HepG2 (cell line): ENCODE results near the gene ATP8A2. TPM values are rescaled to one million over a fixed set of nuclear protein-coding genes. Genes with fewer than 3 reads are reported as not detected.

Experiments
- ATAC-seq: fragments of 200-7000 bp; cut with Tn5 transposase; 3 replicates; pipeline ENCODE4 v1.9.1; 2020; ENCODE audit warnings: mild to moderate bottlenecking, moderate library complexity
- BruUV-seq: library from RNA; stranded (reverse); fragments of 400-500 nt; replicated peaks from 2 replicates; lab custom pipeline; 2021; lab: Mats Ljungman, UMichigan
- CTCF ChIA-PET: fragments of 300-600 bp; formaldehyde crosslinking; extraction: SDS; loops from one replicate; lab custom pipeline; 2021; ENCODE audit warnings: low total read pairs, inconsistent platforms, low intra/inter-chr PET ratio; lab: Yijun Ruan, JAX
- POLR2A ChIA-PET: fragments of 350-600 bp; sonication (Branson Sonifier 250); formaldehyde crosslinking; loops from one replicate; lab custom pipeline; 2020; ENCODE audit warnings: antibody characterized with exemption, inconsistent platforms; lab: Yijun Ruan, JAX
- DNase-seq: peaks from one replicate; pipeline ENCODE4 v3.0.0-alpha.2; 2015; ENCODE audit warnings: low spot score
- FAIRE-seq: peaks from 3 replicates; lab custom pipeline; 2011; peaks lifted over from hg19 to GRCh38; lab: Jason Lieb, UNC
- H2AFZ ChIP-seq: one replicate; pipeline ENCODE4 v1.6.1; 2011; ENCODE audit warnings: low read length, inconsistent platforms
- H3K27ac ChIP-seq: fragments of 300-600 bp; 3 replicates; pipeline ENCODE4 v1.8.0; 2011; ENCODE audit warnings: mixed run types, mild to moderate bottlenecking, mixed read lengths, low read length, inconsistent platforms; ENCODE audit not compliant: insufficient read depth; ENCODE audit errors: extremely low read length
- H3K27me3 ChIP-seq, 2 experiments: fragments of 200-600 bp in 1 of 2; 2 replicates in 1 of 2; 3 replicates in 1 of 2; pipeline versions ENCODE4 v1.6.0 to v1.8.0; 2011; ENCODE audit warnings: low read length in 2 of 2, mild to moderate bottlenecking in 2 of 2, moderate library complexity in 2 of 2, inconsistent platforms in 1 of 2; ENCODE audit not compliant: insufficient read depth in 2 of 2, control insufficient read depth in 1 of 2
- H3K36me3 ChIP-seq, 2 experiments: fragments of 200-600 bp in 1 of 2; replicated peaks in 1 of 2; 2 replicates in 1 of 2; 3 replicates in 1 of 2; pipeline versions ENCODE4 v1.5.1 to v1.8.0; 2011; ENCODE audit warnings: low read length in 2 of 2, inconsistent platforms in 1 of 2; ENCODE audit not compliant: insufficient read depth in 2 of 2, control insufficient read depth in 1 of 2
- H3K4me1 ChIP-seq: 2 replicates; pipeline ENCODE4 v1.5.1; 2012; ENCODE audit warnings: low read length, inconsistent platforms; ENCODE audit not compliant: insufficient read depth
- H3K4me2 ChIP-seq: 2 replicates; pipeline ENCODE4 v1.6.0; 2011; ENCODE audit warnings: low read depth, low read length, inconsistent platforms
- H3K4me3 ChIP-seq, 3 experiments: fragments of 200-600 bp in 1 of 3; sonication (generic), shearing (Covaris generic) in 1 of 3; replicated peaks in 1 of 3; 2 replicates each; pipeline ENCODE4 v1.5.1; 2011 to 2016; ENCODE audit warnings: low read length in 3 of 3, inconsistent platforms in 2 of 3, low read depth in 2 of 3, mild to moderate bottlenecking in 2 of 3, control low read depth in 1 of 3, mixed read lengths in 1 of 3; ENCODE audit not compliant: insufficient read depth in 1 of 3
- H3K79me2 ChIP-seq: one replicate; pipeline ENCODE4 v1.6.1; 2011; ENCODE audit warnings: low read length, inconsistent platforms; ENCODE audit not compliant: insufficient read depth
- H3K9ac ChIP-seq: 2 replicates; pipeline ENCODE4 v1.6.0; 2011; ENCODE audit warnings: mild to moderate bottlenecking, low read depth, low read length, inconsistent platforms; ENCODE audit not compliant: insufficient read depth
- H3K9me3 ChIP-seq: 2 replicates; pipeline ENCODE4 v1.5.1; 2012; ENCODE audit warnings: mild to moderate bottlenecking, low read length
- H4K20me1 ChIP-seq: 2 replicates; pipeline ENCODE4 v1.6.0; 2011; ENCODE audit warnings: inconsistent platforms, mild to moderate bottlenecking, low read length, moderate library complexity; ENCODE audit not compliant: insufficient read depth
- AHDC1 ChIP-seq: sonication (generic); formaldehyde crosslinking; IDR thresholded peaks from 2 replicates; pipeline ENCODE4 v1.5.1; 2020; ENCODE audit warnings: mild to moderate bottlenecking, missing genetic modification reagents, borderline replicate concordance
- CCDC6 ChIP-seq: sonication (generic); formaldehyde crosslinking; IDR thresholded peaks from 2 replicates; pipeline ENCODE4 v1.8.1; 2022; ENCODE audit warnings: mild to moderate bottlenecking, missing genetic modification reagents, moderate library complexity
- KLF9 ChIP-seq: IDR thresholded peaks from 2 replicates; pipeline ENCODE4 v1.6.1; 2016; ENCODE audit warnings: low read depth
- POGZ ChIP-seq: sonication (generic); formaldehyde crosslinking; IDR thresholded peaks from 2 replicates; pipeline ENCODE4 v1.4.0; 2020; ENCODE audit warnings: mild to moderate bottlenecking, missing genetic modification reagents
- SMC3 ChIP-seq: IDR thresholded peaks from 2 replicates; pipeline ENCODE4 v1.6.1; 2011; ENCODE audit warnings: low read length, improper control_type of control experiment
- SP1 ChIP-seq, 2 experiments: fragments of 450-650 bp in 1 of 2; sonication (generic) in 1 of 2; formaldehyde crosslinking in 1 of 2; IDR thresholded peaks; 2 replicates each; pipeline versions ENCODE4 v1.4.0 to v1.6.1; 2016 to 2020; ENCODE audit warnings: missing genetic modification reagents in 1 of 2
- SP140L ChIP-seq: sonication (generic); formaldehyde crosslinking; IDR thresholded peaks from 2 replicates; pipeline ENCODE4 v1.4.0; 2020; ENCODE audit warnings: missing genetic modification reagents, borderline replicate concordance
- ZNF234 ChIP-seq: sonication (generic); formaldehyde crosslinking; conservative IDR thresholded peaks from 2 replicates; pipeline ENCODE4 v1.5.1; 2020; ENCODE audit warnings: mild to moderate bottlenecking, missing genetic modification reagents
- WGBS: methylation state at CpG from one replicate; pipeline ENCODE4 v1.1.6; 2017; ENCODE audit warnings: low lambda C conversion rate; 5-methylcytosine and 5-hydroxymethylcytosine counted together
- in situ Hi-C: cut with HindIII; loops from 2 replicates; pipeline ENCODE4 v1.10.0; 2017; ENCODE audit warnings: low pct_unique_long_range_greater_than_20kb; ENCODE audit not compliant: extremely low pct_ligation_motif_present
- intact Hi-C: fragments of 100-400 bp; cut with micrococcal nuclease; formaldehyde crosslinking; loops from one replicate; pipeline ENCODE4 v1.10.0; 2022; ENCODE audit not compliant: unreplicated experiment
- polyA plus RNA-seq, 8 experiments: library from polyadenylated mRNA; depleted of rRNA in 3 of 8; stranded (reverse) in 7 of 8; unstranded in 1 of 8; fragments of >200 nt; fragmentation: Illumina TruSeq in 4 of 8; extraction: Trizol in 4 of 8; gene quantifications; 2 replicates each; pipeline versions ENCODE4 v1.2.1 to v1.2.3, GENCODE V29; 2011 to 2016; ENCODE audit warnings: low read depth in 4 of 8, missing spikeins in 1 of 8, mixed read lengths in 1 of 8; ENCODE audit not compliant: insufficient read depth in 1 of 8
- total RNA-seq, 5 experiments: library from RNA; depleted of rRNA; stranded (reverse); fragments of >200 nt; fragmentation: Illumina TruSeq; extraction: Trizol; gene quantifications; 2 replicates each; pipeline ENCODE4 v1.2.3, GENCODE V29; 2016; ENCODE audit warnings: low read depth in 1 of 5
- TF ChIP-seq, protein P1 (sequence below): sonication (generic); formaldehyde crosslinking; IDR thresholded peaks from 2 replicates; pipeline ENCODE4 v1.5.0; 2020; ENCODE audit warnings: missing genetic modification reagents
- TF ChIP-seq, protein P2 (sequence below): sonication (generic); formaldehyde crosslinking; IDR thresholded peaks from 2 replicates; pipeline ENCODE4 v1.4.0; 2020; ENCODE audit warnings: missing genetic modification reagents, borderline replicate concordance
- TF ChIP-seq, protein P3 (sequence below): sonication (generic); formaldehyde crosslinking; IDR thresholded peaks from 2 replicates; pipeline ENCODE4 v1.5.1; 2020; ENCODE audit warnings: missing genetic modification reagents, mild to moderate bottlenecking, borderline replicate concordance

The ATP8A2 gene
- total and polyA plus RNA-seq, 2 of the 13 experiments (the other 11 are each of a cell fraction or from before 2014, with no cell fraction given), result 0.09 TPM; not detected in 1

DNA sequence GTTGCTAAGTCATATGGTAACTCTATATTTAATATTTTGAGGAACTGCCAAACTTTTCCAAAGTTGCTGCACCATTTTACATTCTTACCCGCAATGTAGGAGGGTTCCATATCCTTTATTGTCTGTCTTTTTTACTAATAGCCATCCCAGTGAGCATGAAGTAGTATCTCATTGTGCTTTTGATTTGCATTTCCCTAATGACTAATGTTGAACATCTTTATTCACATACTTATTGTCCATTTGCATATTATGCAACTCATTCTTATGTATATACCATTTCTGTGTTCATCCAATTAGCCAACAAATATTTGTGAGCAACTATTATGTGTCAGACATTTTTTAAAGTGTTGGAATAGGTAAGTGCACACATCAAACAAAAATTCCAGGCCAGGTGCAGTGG is 20.4 kb upstream of the ATP8A2 start (continued):
- TF ChIP-seq, protein P1, sequence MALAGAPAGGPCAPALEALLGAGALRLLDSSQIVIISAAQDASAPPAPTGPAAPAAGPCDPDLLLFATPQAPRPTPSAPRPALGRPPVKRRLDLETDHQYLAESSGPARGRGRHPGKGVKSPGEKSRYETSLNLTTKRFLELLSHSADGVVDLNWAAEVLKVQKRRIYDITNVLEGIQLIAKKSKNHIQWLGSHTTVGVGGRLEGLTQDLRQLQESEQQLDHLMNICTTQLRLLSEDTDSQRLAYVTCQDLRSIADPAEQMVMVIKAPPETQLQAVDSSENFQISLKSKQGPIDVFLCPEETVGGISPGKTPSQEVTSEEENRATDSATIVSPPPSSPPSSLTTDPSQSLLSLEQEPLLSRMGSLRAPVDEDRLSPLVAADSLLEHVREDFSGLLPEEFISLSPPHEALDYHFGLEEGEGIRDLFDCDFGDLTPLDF (CRISPR knock-in tag), result no peak

- Histone ChIP-seq H3K9ac (no peak overlapping the region), H3K4me2 (no peak overlapping the region), H3K4me3 (no peak overlapping the region), H3K79me2 (no peaks in the 10 kb centered on the region), H3K36me3 (no peaks in the 10 kb centered on the region), H2AFZ (no peak overlapping the region), H3K27me3 (no peaks in the 10 kb centered on the region; a peak in 1 of 5 replicates), H4K20me1 (no peaks in the 10 kb centered on the region), H3K4me1 (peaks cover 15% of the 10 kb centered on the region), H3K9me3 (no peaks in the 10 kb centered on the region), H3K27ac (no peak overlapping the region)
- CTCF ChIA-PET, result no interaction called here
- in situ Hi-C loops (no loop called here), intact Hi-C loops (no loop called here)
- WGBS, result 41% methylated on average over 3 of the region's 3 CpGs
- no peak for DNase-seq
- no peak for FAIRE-seq
- no peak for ATAC-seq
- POLR2A ChIA-PET, result no interaction called here
- no TSS peak for BruUV-seq
- TF ChIP-seq SMC3 (no peak), SP140L (no peak), SP1 (IDR thresholded peaks at IDR 0.05) (no peak), SP1 (CRISPR knock-in tag; IDR thresholded peaks at IDR 0.05) (no peak), POGZ (CRISPR knock-in tag) (no peak), CCDC6 (CRISPR knock-in tag) (no peak), AHDC1 (CRISPR knock-in tag) (no peak), ZNF234 (CRISPR knock-in tag) (no peak), KLF9 (CRISPR knock-in tag) (no peak)
- TF ChIP-seq, protein P2, sequence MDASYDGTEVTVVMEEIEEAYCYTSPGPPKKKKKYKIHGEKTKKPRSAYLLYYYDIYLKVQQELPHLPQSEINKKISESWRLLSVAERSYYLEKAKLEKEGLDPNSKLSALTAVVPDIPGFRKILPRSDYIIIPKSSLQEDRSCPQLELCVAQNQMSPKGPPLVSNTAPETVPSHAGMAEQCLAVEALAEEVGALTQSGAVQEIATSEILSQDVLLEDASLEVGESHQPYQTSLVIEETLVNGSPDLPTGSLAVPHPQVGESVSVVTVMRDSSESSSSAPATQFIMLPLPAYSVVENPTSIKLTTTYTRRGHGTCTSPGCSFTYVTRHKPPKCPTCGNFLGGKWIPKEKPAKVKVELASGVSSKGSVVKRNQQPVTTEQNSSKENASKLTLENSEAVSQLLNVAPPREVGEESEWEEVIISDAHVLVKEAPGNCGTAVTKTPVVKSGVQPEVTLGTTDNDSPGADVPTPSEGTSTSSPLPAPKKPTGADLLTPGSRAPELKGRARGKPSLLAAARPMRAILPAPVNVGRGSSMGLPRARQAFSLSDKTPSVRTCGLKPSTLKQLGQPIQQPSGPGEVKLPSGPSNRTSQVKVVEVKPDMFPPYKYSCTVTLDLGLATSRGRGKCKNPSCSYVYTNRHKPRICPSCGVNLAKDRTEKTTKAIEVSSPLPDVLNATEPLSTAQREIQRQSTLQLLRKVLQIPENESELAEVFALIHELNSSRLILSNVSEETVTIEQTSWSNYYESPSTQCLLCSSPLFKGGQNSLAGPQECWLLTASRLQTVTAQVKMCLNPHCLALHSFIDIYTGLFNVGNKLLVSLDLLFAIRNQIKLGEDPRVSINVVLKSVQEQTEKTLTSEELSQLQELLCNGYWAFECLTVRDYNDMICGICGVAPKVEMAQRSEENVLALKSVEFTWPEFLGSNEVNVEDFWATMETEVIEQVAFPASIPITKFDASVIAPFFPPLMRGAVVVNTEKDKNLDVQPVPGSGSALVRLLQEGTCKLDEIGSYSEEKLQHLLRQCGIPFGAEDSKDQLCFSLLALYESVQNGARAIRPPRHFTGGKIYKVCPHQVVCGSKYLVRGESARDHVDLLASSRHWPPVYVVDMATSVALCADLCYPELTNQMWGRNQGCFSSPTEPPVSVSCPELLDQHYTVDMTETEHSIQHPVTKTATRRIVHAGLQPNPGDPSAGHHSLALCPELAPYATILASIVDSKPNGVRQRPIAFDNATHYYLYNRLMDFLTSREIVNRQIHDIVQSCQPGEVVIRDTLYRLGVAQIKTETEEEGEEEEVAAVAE (CRISPR knock-in tag), result no peak
- TF ChIP-seq, protein P3, sequence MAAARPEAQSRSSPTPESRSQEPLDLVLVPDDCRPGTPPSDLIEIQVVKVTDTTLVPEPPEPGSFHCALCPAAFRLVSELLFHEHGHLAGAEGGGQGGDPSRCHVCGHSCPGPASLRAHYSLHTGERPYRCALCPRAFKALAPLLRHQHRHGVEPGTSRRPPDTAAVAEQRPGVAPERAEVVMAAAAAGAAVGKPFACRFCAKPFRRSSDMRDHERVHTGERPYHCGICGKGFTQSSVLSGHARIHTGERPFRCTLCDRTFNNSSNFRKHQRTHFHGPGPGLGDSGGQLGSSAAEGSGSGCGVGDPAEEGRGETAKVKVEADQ (CRISPR knock-in tag), result no peak
Measured at GRCh38 chr13:25352230-25352629, 19.5 kb upstream of the ATP8A2 start.
